ENCODE data around the gene CYP4F11. TPM values are rescaled to one million over a fixed set of nuclear protein-coding genes. Genes with fewer than 3 reads are reported as not detected.

CYP4F11 gene
- total RNA-seq, 1 experiment from 2014 or later, result not detected

- no peak overlapping the region for H3K14ac ChIP-seq (ENCODE audit: insufficient read depth, low read length)
- H3K23me2 ChIP-seq (ENCODE audit: insufficient read length, low read depth, low read length, poor library complexity, severe bottlenecking), result no peaks in the 10 kb centered on the region
- H2BK120ac ChIP-seq (ENCODE audit: low read depth, low read length, poor library complexity, severe bottlenecking), result no peak overlapping the region
Observed at GRCh38 chr19:15919243-15919642, 15.1 kb downstream of the CYP4F11 start.

More at GRCh38 chr19:15919243-15919642, 15.1 kb downstream of the CYP4F11 start:
- Histone ChIP-seq H3K27me3 (ENCODE audit: insufficient read depth, low read length) (no peaks in the 10 kb centered on the region), H3K27ac (ENCODE audit: insufficient read length, low read depth, low read length) (no peak overlapping the region), H3K23ac (ENCODE audit: insufficient read length, low read depth, low read length) (no peak overlapping the region), H4K5ac (ENCODE audit: insufficient read length, low read depth, low read length) (no peak overlapping the region), H3K79me2 (ENCODE audit: insufficient read depth, low read length) (no peaks in the 10 kb centered on the region), H4K91ac (ENCODE audit: insufficient read length, low read depth, low read length) (no peak overlapping the region), H3K79me1 (ENCODE audit: insufficient read depth, low read depth, low read length, poor library complexity, severe bottlenecking) (no peaks in the 10 kb centered on the region), H3K9me3 (ENCODE audit: control insufficient read depth, low read depth, low read length) (peaks cover 85% of the 10 kb centered on the region), H3K4me2 (ENCODE audit: insufficient read depth, insufficient read length, low read length) (no peak overlapping the region), H4K8ac (replicated peaks; ENCODE audit: insufficient read length, low read depth, low read length) (no peak overlapping the region), H4K20me1 (ENCODE audit: control insufficient read depth, insufficient read depth, insufficient read length) (no peaks in the 10 kb centered on the region), H3K4me1 (ENCODE audit: insufficient read depth, low read length) (no peaks in the 10 kb centered on the region), H2BK5ac (ENCODE audit: insufficient read length, low read length) (no peak overlapping the region), H2AK5ac (ENCODE audit: insufficient read length, low read length) (no peak overlapping the region), H2BK12ac (ENCODE audit: insufficient read length, low read depth, low read length) (no peak overlapping the region), H3T11ph (ENCODE audit: low read length) (no peak overlapping the region), H3K56ac (ENCODE audit: insufficient read length, low read depth, low read length) (no peak overlapping the region), H3K4ac (ENCODE audit: low read depth, low read length) (no peak overlapping the region), H3K9ac (ENCODE audit: extremely low read depth, insufficient read length, low read length) (no peak overlapping the region), H2AFZ (ENCODE audit: low read length) (no peak overlapping the region), H2BK20ac (ENCODE audit: low read depth, low read length, poor library complexity, severe bottlenecking) (no peak overlapping the region), H3K18ac (ENCODE audit: insufficient read length, low read depth, low read length) (no peak overlapping the region), H2BK15ac (ENCODE audit: low read depth, low read length) (no peak overlapping the region)
- H3K4me3 Mint-ChIP-seq, result no peak overlapping the region
- peaks cover 2 to 29% (median 13%) of the 10 kb centered on the region in 3 experiments; a peak in 6 of 7 replicates for H3K36me3 Mint-ChIP-seq (ENCODE audit: insufficient read depth in 1 of 3, low read depth in 3 of 3)
- 100% methylated on average over 2 of the region's 4 CpGs for WGBS (ENCODE audit: extremely low coverage, insufficient read length, low lambda C conversion rate)
- no peak for DNase-seq
- peaks cover 92% of the 10 kb centered on the region in 2 experiments for H3K9me3 Mint-ChIP-seq
- no peak for TF ChIP-seq CTCF (conservative IDR thresholded peaks at IDR 0.05)
- H3K4me1 Mint-ChIP-seq, result no peaks in the 10 kb centered on the region
- no peaks in the 10 kb centered on the region; the same call in none of the 2 replicates for H3K27me3 Mint-ChIP-seq (ENCODE audit: low read depth)
- H3K27ac Mint-ChIP-seq, result no peak overlapping the region
